MV-4-11 (cell line): Measurements from ENCODE around the gene PLEKHH2.
"Not testable (repeated sequence)": the region's sequence is repeated elsewhere in the genome, so short reads cannot be mapped to it uniquely, and the experiment has no call there.

Source experiments
- DNase-seq: peaks from one replicate; lab custom pipeline; 2025; lab: John Stamatoyannopoulos, UW

PLEKHH2 gene

DNA sequence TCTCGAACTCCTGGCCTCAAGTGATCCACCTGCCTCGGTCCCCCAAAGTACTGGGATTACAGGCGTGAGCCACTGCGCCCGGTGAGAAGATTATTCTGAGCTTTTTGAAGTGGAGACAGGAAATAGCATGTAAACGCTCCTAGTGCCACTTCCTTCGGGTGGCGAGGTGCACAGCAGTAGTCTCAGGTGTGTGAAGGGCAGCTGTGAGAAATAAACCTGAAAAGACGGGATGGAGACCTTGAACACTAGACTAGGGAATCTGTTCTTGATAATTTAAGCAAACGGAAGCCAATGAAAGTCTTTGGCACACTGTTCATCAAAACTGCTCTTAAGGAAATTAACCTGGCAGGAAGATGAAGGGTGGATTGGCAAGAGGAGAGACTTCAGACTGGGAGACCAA, 439 bp upstream of the PLEKHH2 start:
- DNase-seq: no peak

GRCh38 chr2:43642363-43642762, 5.3 kb downstream of the PLEKHH2 start:
- peak; percentile 43 for DNase-seq

GRCh38 chr2:43643680-43644079, 6.6 kb downstream of the PLEKHH2 start:
- DNase-seq: no peak

- DNase-seq: no peak
Observed at GRCh38 chr2:43648994-43649701, 12.1 kb downstream of the PLEKHH2 start.

- no peak for DNase-seq
Observed at GRCh38 chr2:43653506-43653905, 16.4 kb downstream of the PLEKHH2 start.

DNA sequence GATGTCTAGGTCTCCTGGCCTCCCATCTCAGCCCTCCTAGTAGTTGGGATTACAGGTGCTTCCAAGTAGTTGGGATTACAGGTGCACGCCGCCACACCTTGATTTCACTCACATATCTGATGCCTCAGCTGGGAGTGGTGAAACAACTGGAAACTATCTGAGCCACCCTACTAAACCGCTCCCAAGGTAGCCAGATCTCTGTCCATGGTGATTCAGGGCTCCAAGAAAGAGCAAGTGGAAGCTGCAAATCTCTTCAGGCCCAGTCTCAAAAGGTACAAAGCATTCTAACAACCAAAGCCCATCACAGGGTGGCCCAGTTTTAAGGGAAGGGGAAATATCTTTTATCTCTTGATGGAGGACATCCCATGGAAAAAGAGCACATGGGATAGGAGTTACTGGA, 20.2 kb downstream of the PLEKHH2 start:
- DNase-seq: no peak

DNA sequence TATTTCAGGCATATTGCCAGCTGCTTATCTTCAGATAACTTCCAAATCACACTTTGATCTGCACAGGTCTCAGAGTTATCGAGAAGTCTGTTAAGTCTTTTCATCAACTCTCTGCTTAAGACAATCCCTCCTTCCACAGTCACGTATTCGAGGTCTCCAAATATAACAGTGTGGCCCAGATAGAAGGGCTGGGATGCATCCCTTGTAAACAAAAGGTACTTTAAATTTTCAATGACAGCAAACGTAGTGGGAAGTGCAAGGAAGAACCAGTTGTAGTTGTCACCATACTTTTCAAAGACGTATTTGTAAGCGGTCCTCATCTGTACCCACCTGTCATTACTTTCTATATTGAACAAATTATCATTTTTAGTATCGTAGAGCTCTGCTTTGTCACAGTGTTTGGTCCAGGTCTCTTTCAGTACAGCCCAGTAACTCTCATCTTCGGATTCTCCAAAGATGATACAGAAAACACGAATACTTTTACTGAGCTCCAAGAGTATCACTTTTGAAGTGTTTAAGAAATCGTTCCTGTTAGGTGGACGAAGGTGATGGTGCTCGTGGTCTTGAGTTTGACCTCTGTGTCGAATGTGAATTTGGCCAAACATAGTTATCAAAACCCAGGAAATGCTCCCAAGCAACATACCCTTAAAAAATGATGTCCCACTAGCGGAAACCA, 38.7 kb downstream of the PLEKHH2 start:
- DNase-seq: no peak

DNA sequence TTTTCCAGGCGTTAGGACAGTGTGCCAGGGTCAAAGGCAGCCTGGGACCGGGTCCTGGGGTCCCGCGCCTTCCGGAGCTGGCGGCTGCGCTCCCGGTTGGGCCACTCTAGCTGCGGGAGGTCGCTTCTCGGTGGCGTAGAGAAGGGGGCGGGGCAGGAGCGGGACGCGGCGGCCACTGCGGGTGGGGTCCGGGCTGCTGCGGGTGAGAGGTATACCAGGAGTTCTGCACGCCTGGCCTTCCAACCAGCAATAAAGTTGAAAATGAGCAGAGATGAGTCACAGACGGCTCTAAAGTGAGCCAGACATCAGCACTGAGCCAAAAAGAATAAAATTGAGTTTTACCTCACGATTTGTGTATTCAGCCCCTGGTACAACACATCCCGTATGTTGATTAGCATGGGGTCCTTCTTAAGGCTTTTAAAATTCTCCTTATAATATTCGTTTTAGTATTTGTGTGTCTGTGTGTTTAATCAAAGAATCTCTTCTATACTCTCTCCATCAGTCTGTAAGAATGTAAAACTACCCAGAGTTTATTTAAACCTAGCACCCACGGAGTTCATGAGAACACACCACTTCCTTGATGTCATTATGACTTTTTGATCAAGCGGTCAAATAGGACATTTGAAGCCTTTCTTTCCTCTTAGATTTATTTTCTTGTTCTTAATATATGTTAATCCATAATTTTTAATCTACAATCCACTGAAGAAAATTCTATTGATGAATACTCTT, 39.4 kb downstream of the PLEKHH2 start, which contains the start of gene C1GALT1C1L:
Gene C1GALT1C1L (minus strand): TSS at position 108 of the 729 bp plus-strand sequence. CDS start 107 bp downstream, at position 1.
- peak; percentile 10 for DNase-seq

DNA sequence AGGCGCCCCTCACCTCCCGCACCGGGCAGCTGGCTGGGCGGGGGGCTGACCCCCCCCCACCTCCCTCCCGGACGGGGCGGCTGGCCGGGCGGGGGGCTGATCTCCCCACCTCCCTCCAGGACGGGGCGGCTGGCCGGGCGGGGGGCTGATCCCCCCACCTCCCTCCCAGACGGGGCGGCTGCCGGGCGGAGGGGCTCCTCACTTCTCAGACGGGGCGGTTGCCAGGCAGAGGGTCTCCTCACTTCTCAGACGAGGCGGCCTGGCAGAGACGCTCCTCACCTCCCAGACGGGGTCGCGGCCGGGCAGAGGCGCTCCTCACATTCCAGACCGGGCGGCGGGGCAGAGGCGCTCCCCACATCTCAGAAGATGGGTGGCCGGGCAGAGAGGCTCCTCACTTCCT, 40.7 kb downstream of the PLEKHH2 start:
- not testable (repeated sequence) for DNase-seq

DNA sequence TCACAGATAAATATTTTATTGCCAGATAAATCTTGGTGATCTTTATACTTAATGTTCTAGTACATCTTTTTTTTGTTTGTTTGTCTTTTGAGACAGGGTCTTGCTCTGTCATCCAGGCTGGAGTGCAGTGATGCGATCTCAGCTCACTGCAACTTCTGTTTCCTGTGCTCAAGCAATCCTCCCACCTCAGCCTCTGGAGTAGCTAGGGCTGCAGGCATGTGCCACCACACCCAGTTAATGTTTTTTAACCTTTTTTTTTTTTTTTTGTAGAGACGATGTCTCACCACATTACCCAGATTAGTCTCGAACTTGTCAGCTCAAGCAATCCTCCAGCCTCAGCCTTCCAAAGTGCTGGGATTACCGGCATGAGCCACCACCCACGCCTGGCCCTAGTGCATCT, 48.3 kb downstream of the PLEKHH2 start:
- DNase-seq: no peak

DNA sequence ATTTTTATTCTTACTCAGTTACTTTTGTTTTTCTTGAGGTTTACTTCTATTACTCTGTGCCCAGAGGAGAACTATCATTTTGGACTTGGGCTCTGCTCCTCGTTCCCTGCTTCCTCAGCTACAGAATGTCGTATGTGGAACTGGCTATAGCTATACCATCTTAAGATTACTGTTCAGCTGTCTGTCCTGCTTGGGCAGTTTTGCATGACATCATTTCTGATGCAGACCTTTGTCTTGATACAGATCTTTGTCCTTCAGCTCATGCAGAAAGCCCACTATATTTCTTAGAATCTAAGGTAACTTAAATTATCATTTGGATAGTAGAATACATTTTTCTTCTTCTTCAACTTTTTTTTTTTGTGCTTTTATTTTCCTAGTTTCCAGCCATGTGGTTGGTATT, 52.9 kb downstream of the PLEKHH2 start:
- no peak for DNase-seq

DNA sequence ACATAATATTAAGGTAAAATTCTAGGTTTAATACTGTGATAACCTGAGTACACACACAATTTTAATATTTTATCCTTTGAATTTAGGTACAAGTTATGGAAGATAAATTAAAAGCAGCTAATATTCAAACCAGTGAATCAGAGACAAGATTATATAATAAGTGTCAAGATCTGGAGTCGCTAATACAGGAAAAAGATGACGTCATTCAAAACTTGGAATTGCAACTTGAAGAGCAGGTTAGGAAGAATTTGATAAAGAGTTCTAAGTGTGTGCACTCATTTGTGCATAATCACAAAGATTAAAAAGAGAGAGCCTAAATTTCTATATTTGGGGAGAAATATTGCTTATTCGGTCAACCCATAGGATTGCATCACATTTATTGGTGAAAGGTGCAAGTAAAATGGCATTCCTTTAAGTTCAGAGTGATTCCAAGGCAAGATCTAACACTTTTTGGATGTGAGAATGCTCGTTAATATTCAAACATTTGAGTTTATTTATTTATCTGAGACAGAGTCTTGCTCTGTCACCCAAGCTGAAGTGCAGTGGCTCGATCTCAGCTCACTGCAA, 55.5 kb downstream of the PLEKHH2 start:
- no peak for DNase-seq

GRCh38 chr2:43698140-43698539, 61.1 kb downstream of the PLEKHH2 start:
- not testable (repeated sequence) for DNase-seq

- DNase-seq: no peak
Observed at GRCh38 chr2:43699761-43700160, 62.7 kb downstream of the PLEKHH2 start.

DNA sequence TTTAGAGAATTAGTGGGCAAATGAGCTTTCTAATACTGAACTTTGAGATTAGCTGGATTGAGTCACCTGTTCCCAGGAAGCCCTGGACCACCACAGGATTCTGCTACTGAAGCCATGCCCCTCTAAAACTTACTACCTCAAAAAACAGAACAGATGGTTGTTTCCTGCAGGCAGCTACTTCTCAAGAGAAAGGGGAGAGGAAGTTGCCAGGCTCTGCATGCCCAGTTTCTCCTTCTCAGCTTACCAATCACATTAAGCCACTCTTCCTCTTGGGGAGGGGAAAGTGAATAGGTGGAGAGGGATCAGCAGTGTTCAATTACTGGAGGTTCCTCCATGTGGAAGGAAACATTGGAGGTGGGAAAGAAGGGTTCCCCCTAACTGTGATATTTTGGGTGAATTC, 64.1 kb downstream of the PLEKHH2 start:
- DNase-seq: peak; percentile 7

DNA sequence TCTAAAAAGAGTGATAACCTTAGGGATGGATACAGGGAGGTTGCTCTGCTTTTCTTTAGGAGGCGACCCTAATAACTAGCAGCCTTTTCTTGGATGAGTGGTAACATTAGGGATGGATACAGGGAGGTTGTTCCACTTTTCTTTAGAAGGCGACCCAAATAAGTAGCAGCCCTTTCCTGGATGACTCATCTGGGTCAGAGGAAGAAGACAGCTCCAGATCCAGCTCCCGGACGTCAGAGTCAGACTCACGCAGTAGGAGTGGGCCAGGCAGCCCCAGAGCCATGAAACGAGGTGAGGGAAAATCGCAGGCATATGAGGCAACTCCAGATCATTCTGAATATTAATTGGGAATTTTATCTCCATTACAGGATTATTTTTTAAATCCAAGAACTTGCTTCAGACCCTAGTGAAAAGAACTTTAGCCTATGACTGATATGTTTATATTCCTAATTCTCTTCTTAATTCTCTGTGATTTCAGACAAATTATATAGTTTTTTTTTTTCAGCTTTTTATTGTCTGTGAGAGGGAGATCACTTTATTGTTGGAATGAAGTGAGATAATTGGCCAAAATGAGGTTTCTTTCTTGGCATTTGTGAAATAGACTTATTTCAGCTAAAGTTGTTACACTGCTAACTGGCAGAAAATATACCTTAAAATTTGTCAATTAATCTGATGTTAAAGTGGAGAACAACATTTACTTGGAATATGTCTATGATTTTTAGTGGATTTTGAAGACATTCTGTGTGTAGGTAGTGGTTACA, 70.4 kb downstream of the PLEKHH2 start:
- peak; percentile 12 for DNase-seq

GRCh38 chr2:43708178-43708577, 71.1 kb downstream of the PLEKHH2 start:
- DNase-seq: no peak

DNA sequence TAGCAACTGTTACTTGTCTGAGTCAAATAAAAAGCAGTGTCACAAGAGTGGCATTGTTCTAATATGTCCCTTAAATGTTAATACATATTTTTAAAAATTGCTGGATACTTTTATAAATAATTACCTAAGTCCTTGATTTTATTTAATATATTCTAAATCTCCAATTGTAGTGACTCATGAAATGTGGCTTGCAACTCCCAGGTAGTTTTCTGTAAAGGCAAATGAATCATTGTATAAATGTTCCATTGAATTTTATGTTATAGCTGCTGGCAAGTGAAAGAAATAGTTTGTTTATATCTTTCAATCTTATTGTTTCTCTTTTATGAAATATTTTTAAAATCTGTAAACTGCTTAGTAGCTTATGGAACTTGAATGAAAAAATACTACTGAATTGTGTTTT, 71.8 kb downstream of the PLEKHH2 start:
- no peak for DNase-seq

GRCh38 chr2:43710866-43711265, 73.8 kb downstream of the PLEKHH2 start:
- DNase-seq: no peak

- DNase-seq: peak; percentile 32
Observed at GRCh38 chr2:43714164-43714563, 77.1 kb downstream of the PLEKHH2 start.

GRCh38 chr2:43715300-43716098, 78.4 kb downstream of the PLEKHH2 start:
- DNase-seq: no peak
